ENCODE results near the gene ATRNL1.
A peak's percentile ranks its signal among the peaks of the same experiment; 100 is the strongest.

ATRNL1 gene

DNA sequence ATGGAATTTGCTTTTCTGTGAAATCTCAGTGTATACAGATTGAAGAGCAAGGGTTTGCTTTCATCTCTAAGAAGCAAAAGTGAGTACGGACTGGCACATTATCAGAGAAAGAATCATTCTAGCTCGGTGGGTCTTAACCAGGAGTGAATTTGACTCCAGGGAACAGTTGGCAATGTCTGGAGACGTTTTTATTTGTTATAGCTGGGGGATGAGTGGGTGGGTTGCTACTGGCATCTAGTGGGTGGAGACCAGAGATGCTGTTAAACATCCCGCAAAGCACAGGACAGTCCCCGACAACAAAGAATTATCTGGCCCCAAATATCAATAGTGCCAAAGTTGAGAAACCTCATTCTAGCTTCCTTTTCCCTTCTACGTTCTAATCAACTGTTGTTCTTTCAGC is 43.8 kb upstream of the ATRNL1 start:
- H3K36me3 ChIP-seq (replicated peaks) = no peaks in the 10 kb centered on the region
- TF ChIP-seq, protein P1, sequence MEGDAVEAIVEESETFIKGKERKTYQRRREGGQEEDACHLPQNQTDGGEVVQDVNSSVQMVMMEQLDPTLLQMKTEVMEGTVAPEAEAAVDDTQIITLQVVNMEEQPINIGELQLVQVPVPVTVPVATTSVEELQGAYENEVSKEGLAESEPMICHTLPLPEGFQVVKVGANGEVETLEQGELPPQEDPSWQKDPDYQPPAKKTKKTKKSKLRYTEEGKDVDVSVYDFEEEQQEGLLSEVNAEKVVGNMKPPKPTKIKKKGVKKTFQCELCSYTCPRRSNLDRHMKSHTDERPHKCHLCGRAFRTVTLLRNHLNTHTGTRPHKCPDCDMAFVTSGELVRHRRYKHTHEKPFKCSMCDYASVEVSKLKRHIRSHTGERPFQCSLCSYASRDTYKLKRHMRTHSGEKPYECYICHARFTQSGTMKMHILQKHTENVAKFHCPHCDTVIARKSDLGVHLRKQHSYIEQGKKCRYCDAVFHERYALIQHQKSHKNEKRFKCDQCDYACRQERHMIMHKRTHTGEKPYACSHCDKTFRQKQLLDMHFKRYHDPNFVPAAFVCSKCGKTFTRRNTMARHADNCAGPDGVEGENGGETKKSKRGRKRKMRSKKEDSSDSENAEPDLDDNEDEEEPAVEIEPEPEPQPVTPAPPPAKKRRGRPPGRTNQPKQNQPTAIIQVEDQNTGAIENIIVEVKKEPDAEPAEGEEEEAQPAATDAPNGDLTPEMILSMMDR (IDR thresholded peaks at IDR 0.05; ENCODE audit: low read depth, low read length, missing control alignments) = peak; percentile 18
- no peak overlapping the region for H3K4me3 ChIP-seq (ENCODE audit: low read depth, low read length)

DNA sequence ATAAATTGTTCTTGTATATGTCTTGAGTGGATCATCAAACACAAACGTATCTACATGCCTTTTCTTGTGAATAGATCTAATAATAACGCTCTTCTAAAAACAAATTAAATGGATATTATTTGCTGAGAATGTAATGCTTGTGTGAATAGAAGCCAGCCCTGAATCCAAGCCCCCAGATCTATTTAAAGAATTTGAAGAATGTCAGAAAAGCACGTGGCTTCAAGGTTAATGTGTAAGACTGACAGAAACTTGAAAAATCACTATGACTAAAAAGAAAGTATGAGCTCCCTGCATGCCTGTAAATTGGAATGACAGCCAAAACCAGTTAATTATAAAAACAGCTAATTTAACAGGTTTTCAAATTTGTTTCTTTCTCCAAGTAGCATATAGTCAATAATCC is 43.2 kb upstream of the ATRNL1 start:
- peak; percentile 31 for DNase-seq
- Histone ChIP-seq H3K27ac (no peak overlapping the region), H3K4me3 (ENCODE audit: low read depth, low read length) (no peak overlapping the region), H3K27me3 (replicated peaks) (no peaks in the 10 kb centered on the region), H3K36me3 (replicated peaks) (no peaks in the 10 kb centered on the region)
- in situ Hi-C loops (cut with HindIII; ENCODE audit: low pct_ligation_motif_present, low sequenced_read_pairs) = no loop called here
- TF ChIP-seq, protein P1 (IDR thresholded peaks at IDR 0.05; ENCODE audit: low read depth, low read length, missing control alignments) = no peak

More for the DNA sequence above, 43.8 kb upstream of the ATRNL1 start:
- no peak overlapping the region for H3K27ac ChIP-seq
- in situ Hi-C loops (cut with HindIII; ENCODE audit: low pct_ligation_motif_present, low sequenced_read_pairs) = no loop called here
- no peaks in the 10 kb centered on the region for H3K27me3 ChIP-seq (replicated peaks)
- no peak for DNase-seq

DNA sequence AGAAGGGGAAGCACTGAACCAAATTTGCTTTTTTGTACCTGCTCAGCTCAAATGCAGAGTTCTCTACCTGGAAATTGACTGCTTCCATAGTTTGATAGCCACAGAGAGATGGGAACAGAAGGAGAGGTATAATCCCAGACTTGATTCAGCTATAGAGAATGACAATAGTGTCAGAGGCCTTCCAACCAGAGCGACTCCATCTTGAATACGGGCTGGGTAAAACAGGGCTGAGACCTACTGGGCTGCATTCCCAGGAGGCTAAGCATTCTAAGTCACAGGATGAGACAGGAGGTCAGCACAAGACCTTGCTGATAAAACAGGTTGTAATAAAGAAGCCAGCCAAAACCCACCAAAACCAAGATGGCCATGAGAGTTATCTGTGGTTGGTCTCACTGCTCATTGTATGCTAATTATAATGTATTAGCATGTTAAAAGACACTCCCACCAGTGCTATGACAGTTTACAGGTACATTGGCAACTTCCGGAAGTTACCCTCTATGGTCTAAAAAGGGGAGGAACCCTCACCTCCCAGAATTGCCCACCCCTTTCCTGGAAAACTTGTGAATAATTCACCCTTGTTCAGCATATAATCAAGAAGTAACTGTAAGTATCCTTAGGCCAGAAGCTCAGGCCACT is 42.7 kb upstream of the ATRNL1 start:
- TF ChIP-seq, protein P1 (IDR thresholded peaks at IDR 0.05; ENCODE audit: low read depth, low read length, missing control alignments) = no peak
- no peak overlapping the region for H3K4me3 ChIP-seq (ENCODE audit: low read depth, low read length)
- H3K27me3 ChIP-seq (replicated peaks) = no peaks in the 10 kb centered on the region
- no peak overlapping the region for H3K27ac ChIP-seq
- no peaks in the 10 kb centered on the region for H3K36me3 ChIP-seq (replicated peaks)
- DNase-seq = no peak
- in situ Hi-C loops (cut with HindIII; ENCODE audit: low pct_ligation_motif_present, low sequenced_read_pairs) = no loop called here

DNA sequence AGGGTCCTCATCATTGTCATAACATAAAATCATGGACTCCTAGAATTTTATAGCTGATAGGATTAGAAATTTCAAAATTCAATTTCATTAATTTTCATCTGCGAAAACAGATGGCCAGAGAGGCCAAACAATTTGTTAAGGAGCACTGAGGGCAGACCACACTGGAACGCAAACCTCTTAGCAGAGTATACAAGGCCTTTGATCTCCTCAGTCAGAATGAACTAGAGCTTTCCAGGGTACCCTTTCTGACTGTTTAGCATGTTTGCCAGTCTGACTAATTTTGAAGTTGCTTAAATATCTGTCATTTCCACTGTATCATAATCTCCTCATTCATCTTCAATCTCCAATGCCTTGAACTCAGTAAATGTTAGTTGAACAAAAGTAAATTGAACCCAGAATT is 41.9 kb upstream of the ATRNL1 start:
- Histone ChIP-seq H3K4me3 (ENCODE audit: low read depth, low read length) (no peak overlapping the region), H3K27me3 (replicated peaks) (no peaks in the 10 kb centered on the region), H3K36me3 (replicated peaks) (no peaks in the 10 kb centered on the region), H3K27ac (no peak overlapping the region)
- DNase-seq = no peak
- TF ChIP-seq, protein P1 (IDR thresholded peaks at IDR 0.05; ENCODE audit: low read depth, low read length, missing control alignments) = no peak
- in situ Hi-C loops (cut with HindIII; ENCODE audit: low pct_ligation_motif_present, low sequenced_read_pairs) = no loop called here

DNA sequence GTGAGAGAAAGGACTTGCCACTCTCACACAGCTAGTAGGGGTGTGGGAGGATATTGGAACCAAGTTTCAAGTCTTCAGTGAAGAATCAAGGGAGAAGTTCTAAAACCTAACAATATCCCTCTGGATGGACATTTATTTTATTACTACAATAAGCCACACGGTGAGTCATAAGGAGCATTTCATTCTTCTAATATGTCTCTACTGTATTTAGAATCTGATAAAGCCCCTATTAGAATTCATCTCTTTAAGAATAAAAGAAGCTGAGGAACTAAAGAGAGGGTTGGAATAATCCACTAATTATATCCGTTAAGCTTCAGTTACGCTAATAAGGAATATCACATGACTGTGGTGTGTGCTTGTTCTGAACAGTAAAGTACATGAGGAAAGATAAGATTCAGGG is 40.9 kb upstream of the ATRNL1 start:
- Histone ChIP-seq H3K27ac (no peak overlapping the region), H3K27me3 (replicated peaks) (no peaks in the 10 kb centered on the region), H3K36me3 (replicated peaks) (no peaks in the 10 kb centered on the region), H3K4me3 (ENCODE audit: low read depth, low read length) (no peak overlapping the region)
- DNase-seq = no peak
- in situ Hi-C loops (cut with HindIII; ENCODE audit: low pct_ligation_motif_present, low sequenced_read_pairs) = no loop called here
- TF ChIP-seq, protein P1 (IDR thresholded peaks at IDR 0.05; ENCODE audit: low read depth, low read length, missing control alignments) = no peak

DNA sequence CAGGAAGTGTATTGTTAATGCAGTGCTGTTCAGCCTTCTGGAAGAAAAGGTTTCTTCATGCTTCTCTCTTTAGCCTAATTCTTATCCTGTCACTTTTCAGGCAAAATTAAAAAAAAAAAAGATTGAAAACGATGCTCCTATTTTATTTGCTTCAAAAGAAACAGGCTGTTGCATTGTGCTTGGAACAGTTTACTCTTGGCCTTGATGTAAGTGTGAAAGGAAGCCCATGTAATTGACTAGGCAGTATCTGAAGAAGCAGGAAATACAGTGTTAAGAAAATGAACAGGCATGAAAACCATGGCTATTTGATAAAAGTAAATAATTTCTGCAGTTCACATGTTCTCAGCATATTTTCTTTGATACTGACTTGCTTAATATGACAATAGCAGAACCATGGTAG is 40.4 kb upstream of the ATRNL1 start:
- H3K36me3 ChIP-seq (replicated peaks) = no peaks in the 10 kb centered on the region
- no peak for DNase-seq
- TF ChIP-seq, protein P1 (IDR thresholded peaks at IDR 0.05; ENCODE audit: low read depth, low read length, missing control alignments) = no peak
- H3K27me3 ChIP-seq (replicated peaks) = no peaks in the 10 kb centered on the region
- no peak overlapping the region for H3K4me3 ChIP-seq (ENCODE audit: low read depth, low read length)
- in situ Hi-C loops (cut with HindIII; ENCODE audit: low pct_ligation_motif_present, low sequenced_read_pairs) = no loop called here
- no peak overlapping the region for H3K27ac ChIP-seq
